ENCODE measurements around the gene TRIM10.

The TRIM10 gene

DNA sequence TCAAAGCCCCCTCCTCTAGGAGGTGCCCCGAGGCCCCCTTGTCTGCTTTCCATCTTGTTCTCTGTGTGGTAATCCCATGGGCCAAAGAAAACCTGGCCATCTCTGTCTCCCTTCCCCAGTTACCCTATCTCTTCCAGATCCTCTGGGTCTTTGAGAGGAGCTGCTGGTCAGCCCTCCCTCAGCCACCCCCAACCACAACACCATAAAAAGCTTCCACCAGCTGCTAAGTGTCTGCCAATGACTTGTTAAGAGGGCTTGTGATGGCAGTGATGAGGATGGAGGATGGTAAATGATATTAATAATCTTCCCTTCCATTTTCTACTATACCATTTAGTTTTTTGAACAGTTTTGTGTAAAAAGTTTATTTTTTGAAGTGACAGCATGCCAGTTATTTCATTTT, 34.9 kb upstream of the TRIM10 start:
- H3K36me3 ChIP-seq (ENCODE audit: insufficient read depth, low read length): peaks cover 21% of the 10 kb centered on the region; the same call in 1 of the 2 replicates
- H3K79me2 ChIP-seq (ENCODE audit: control insufficient read depth, insufficient read depth, low read length, unreplicated experiment): peaks cover 9% of the 10 kb centered on the region
- no peak overlapping the region for H2AFZ ChIP-seq (ENCODE audit: low read length, unreplicated experiment)

DNA sequence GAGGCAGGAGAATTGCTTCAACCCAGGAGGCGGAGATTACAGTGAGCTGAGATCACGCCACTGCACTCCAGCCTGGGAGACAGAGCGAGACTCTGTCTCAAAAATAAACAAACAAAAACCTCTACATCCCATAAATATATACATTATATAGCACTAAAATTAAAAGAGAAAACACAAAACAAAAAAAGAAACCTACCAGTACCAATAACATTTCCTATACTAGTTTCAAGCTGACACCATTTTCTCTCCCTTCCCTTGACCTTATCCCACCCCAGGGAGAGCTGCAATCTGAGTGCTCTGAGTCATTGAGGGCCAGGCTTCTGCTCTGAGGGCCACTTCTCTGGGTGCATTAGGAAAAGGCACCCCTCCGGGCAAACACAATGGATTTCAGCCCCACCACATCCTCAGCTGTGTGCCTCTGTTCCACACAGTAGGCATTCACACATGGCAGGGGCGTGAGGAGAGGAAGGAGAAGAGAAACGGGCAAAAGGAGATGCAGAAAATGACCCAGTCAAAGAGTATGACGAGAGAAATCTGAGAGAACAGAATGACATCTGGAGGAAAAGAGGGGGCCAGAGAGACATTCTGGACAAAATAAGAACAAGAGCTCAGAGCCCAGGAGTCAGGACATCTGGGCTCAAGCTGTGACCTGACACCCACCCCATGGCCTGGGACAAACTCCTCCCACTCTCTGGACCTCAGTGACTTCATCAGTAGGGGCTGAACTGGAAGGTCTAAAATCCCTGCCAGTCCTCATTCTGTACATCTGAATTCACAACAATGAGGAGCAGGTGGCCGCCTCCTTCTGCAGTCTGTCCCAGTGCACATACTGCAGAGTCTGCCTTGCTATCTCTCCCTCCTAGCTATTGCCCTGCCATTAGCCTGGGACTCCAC, 34.0 kb upstream of the TRIM10 start:
- H3K4me1 ChIP-seq (ENCODE audit: control insufficient read depth, insufficient read depth, low read length, unreplicated experiment): peaks cover 8% of the 10 kb centered on the region
- H2AFZ ChIP-seq (ENCODE audit: low read length, unreplicated experiment): no peak overlapping the region
- no peaks in the 10 kb centered on the region for H3K27me3 ChIP-seq (ENCODE audit: insufficient read depth, low read length)
- H3K36me3 ChIP-seq (ENCODE audit: insufficient read depth, low read length): peaks cover 12% of the 10 kb centered on the region; the same call in 1 of the 2 replicates
- H3K79me2 ChIP-seq (ENCODE audit: control insufficient read depth, insufficient read depth, low read length, unreplicated experiment): peaks cover under 1% of the 10 kb centered on the region
- no peak overlapping the region for H3K4me3 ChIP-seq (ENCODE audit: low read depth, low read length)
- no peak overlapping the region for H3K27ac ChIP-seq (ENCODE audit: low read depth, low read length)

More for the DNA sequence above, 34.9 kb upstream of the TRIM10 start:
- Histone ChIP-seq H3K27ac (ENCODE audit: low read depth, low read length) (no peak overlapping the region), H3K27me3 (ENCODE audit: insufficient read depth, low read length) (no peaks in the 10 kb centered on the region), H3K4me3 (ENCODE audit: low read depth, low read length) (no peak overlapping the region), H3K4me1 (ENCODE audit: control insufficient read depth, insufficient read depth, low read length, unreplicated experiment) (peaks cover 8% of the 10 kb centered on the region)

DNA sequence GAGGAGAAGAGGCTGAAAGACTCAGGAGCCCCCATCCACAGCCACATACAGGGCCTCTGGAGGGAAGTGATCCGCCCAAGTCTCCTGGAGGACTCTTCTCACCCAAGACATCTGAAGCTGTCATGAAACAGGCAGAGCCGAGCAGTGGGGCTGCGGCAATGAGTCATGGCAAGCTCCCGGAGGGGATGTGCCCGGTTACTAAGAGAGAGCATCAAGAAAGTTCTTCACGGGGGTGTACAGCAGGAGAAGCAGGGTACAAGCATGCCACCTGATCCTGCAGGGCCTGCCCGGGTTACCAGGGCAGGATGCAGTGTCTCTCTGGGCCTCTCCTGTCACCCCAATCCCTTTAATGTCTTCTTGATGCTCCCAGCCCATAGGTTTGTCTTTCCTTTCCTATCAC, 31.1 kb upstream of the TRIM10 start:
- peaks cover 8% of the 10 kb centered on the region for H3K4me1 ChIP-seq (ENCODE audit: control insufficient read depth, insufficient read depth, low read length, unreplicated experiment)
- no peak overlapping the region for H2AFZ ChIP-seq (ENCODE audit: low read length, unreplicated experiment)
- H3K36me3 ChIP-seq (ENCODE audit: insufficient read depth, low read length): peaks cover 22% of the 10 kb centered on the region; the same call in 1 of the 2 replicates
- no peaks in the 10 kb centered on the region for H3K27me3 ChIP-seq (ENCODE audit: insufficient read depth, low read length)
- H3K79me2 ChIP-seq (ENCODE audit: control insufficient read depth, insufficient read depth, low read length, unreplicated experiment): no peaks in the 10 kb centered on the region
- no peak overlapping the region for H3K4me3 ChIP-seq (ENCODE audit: low read depth, low read length)
- no peak overlapping the region for H3K27ac ChIP-seq (ENCODE audit: low read depth, low read length)

DNA sequence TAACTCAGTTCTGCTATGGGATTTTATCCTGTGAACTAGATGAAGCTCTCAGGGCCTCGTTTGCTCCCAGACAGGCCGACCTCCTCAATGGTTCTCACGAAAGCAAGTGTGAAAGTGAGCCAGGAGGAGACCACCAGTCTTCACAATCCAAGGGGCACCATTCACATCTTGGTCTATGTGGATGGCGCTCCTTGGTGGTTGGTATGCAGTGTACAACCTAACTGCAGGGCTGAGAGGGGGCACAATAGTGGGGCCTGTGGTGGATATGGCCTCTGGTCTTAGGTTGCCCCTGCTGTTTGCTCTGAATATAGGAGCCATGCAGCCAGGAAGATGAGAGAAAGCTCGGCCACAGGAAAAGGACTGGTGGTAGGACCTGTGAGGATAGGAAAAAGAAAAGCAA, 27.5 kb upstream of the TRIM10 start:
- Histone ChIP-seq H3K27ac (ENCODE audit: low read depth, low read length) (no peak overlapping the region), H3K4me1 (ENCODE audit: control insufficient read depth, insufficient read depth, low read length, unreplicated experiment) (no peaks in the 10 kb centered on the region), H3K36me3 (ENCODE audit: insufficient read depth, low read length) (peaks cover 28% of the 10 kb centered on the region), H2AFZ (ENCODE audit: low read length, unreplicated experiment) (no peak overlapping the region), H3K27me3 (ENCODE audit: insufficient read depth, low read length) (no peaks in the 10 kb centered on the region), H3K79me2 (ENCODE audit: control insufficient read depth, insufficient read depth, low read length, unreplicated experiment) (no peaks in the 10 kb centered on the region), H3K4me3 (ENCODE audit: low read depth, low read length) (no peak overlapping the region)

DNA sequence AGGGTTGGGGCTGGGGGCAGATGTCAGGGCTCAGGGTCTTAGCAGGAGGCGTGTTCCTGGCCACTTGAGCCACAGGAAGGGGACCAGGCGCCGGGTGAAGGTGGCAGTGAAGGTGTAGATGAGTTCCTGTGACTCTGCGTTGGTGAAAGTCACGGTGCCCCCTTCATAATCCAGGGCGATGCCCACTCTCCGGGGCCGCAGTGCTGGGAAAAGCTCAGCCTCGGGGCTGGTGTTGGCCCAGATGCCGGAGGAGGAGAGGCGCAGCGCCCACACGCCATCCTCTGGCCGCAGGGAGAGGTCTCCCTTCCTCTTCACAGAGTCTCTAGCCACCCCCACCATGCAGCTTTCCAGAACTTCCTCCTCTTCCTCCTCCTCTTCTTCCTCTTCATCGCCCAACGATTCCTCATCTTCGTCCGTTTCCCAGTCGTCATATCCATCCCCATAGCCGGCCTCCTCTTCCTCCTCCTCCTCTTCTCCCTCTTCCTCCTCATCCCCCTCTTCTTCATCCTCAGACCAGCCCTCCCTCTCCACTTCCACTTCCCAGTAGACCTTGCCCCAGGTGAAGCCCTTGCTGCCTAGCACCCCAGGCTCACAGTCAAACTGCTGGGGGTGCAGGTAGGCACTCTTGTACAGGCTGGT, 25.0 kb upstream of the TRIM10 start:
- Histone ChIP-seq H2AFZ (ENCODE audit: low read length, unreplicated experiment) (no peak overlapping the region), H3K36me3 (ENCODE audit: insufficient read depth, low read length) (peaks cover 28% of the 10 kb centered on the region), H3K79me2 (ENCODE audit: control insufficient read depth, insufficient read depth, low read length, unreplicated experiment) (no peaks in the 10 kb centered on the region), H3K4me1 (ENCODE audit: control insufficient read depth, insufficient read depth, low read length, unreplicated experiment) (no peaks in the 10 kb centered on the region), H3K27me3 (ENCODE audit: insufficient read depth, low read length) (no peaks in the 10 kb centered on the region), H3K27ac (ENCODE audit: low read depth, low read length) (no peak overlapping the region), H3K4me3 (ENCODE audit: low read depth, low read length) (no peak overlapping the region)

DNA sequence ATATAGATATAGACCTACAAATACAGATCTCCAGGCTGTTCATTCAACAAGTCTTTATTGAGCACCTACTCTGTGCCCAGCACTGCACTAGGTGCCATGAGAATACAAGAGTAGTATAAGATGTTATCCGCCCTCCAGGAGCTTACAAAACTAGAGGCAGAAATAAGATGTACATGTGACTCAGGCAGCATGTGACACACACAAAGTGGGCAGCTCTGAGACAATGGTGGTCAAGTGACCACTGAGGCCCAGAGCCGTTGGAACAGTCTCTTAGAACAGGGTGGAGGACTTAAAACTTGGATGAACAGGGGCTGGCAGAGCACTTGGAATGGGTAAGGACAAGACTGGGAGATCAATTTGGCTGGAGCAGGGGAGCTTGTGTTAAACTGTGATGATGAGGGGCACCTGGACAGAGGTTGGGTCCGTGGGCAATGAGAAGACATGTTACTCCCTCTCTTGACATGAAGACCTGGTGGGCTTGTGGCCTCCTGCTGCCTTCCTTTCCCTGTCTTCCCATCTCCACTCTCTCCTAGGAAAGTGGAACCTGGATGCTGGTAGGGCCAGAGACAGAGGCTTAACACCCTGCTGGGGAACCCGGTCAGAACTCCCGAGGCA, 23.5 kb upstream of the TRIM10 start:
- H3K4me3 ChIP-seq (ENCODE audit: low read depth, low read length): no peak overlapping the region

DNA sequence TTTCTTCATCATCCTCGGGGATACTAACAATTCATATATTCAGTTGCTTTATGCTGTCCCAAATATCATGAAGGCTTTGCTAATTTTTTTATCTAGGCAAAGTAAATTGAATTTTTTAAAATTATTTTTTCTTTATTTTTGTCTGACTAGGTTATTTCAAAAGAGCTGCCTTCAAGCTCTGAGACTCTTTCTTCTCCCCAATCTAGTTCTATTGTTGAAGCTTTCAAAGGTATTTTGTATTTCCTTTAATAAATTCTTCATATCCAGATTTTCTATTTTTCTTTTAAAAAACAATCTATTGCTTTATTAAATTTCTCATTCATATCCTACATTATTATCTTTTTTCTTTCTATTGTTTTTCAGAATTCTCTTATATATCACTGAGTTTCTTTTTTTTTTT, 19.1 kb upstream of the TRIM10 start:
- H2AFZ ChIP-seq (ENCODE audit: low read length, unreplicated experiment): no peak overlapping the region
- H3K4me3 ChIP-seq (ENCODE audit: low read depth, low read length): no peak overlapping the region
- no peaks in the 10 kb centered on the region for H3K4me1 ChIP-seq (ENCODE audit: control insufficient read depth, insufficient read depth, low read length, unreplicated experiment)
- no peak overlapping the region for H3K27ac ChIP-seq (ENCODE audit: low read depth, low read length)
- H3K27me3 ChIP-seq (ENCODE audit: insufficient read depth, low read length): peaks cover 42% of the 10 kb centered on the region
- no peaks in the 10 kb centered on the region for H3K79me2 ChIP-seq (ENCODE audit: control insufficient read depth, insufficient read depth, low read length, unreplicated experiment)
- peaks cover 7% of the 10 kb centered on the region; the same call in 1 of the 2 replicates for H3K36me3 ChIP-seq (ENCODE audit: insufficient read depth, low read length)

More for the DNA sequence above, 23.5 kb upstream of the TRIM10 start:
- Histone ChIP-seq H3K4me1 (ENCODE audit: control insufficient read depth, insufficient read depth, low read length, unreplicated experiment) (no peaks in the 10 kb centered on the region), H3K36me3 (ENCODE audit: insufficient read depth, low read length) (peaks cover 28% of the 10 kb centered on the region), H3K27ac (ENCODE audit: low read depth, low read length) (no peak overlapping the region), H3K79me2 (ENCODE audit: control insufficient read depth, insufficient read depth, low read length, unreplicated experiment) (no peaks in the 10 kb centered on the region), H3K27me3 (ENCODE audit: insufficient read depth, low read length) (0 out of 2 replicates have a peak, but pooled peaks cover 5% of the 10 kb centered on the region), H2AFZ (ENCODE audit: low read length, unreplicated experiment) (no peak overlapping the region)

DNA sequence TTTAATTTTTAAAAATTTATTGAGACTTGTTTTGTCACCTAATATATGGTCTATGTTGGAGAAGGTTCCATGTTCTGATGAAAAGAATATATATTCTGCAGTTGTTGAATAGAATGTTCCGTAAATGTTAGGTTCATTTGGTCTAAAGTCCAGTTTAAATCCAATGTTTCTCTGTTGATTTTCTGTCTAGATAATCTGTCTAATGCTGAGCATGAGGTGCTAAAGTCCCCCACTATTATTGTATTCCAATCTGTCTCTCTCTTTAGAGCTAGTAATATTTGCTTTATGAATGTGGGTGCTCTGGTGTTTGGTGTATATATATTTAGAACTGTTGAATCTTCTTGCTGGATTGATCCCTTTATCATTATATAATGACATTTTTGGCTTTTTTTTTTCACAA, 17.8 kb upstream of the TRIM10 start:
- Histone ChIP-seq H3K4me1 (ENCODE audit: control insufficient read depth, insufficient read depth, low read length, unreplicated experiment) (no peaks in the 10 kb centered on the region), H2AFZ (ENCODE audit: low read length, unreplicated experiment) (no peak overlapping the region), H3K27me3 (ENCODE audit: insufficient read depth, low read length) (peaks cover 54% of the 10 kb centered on the region), H3K36me3 (ENCODE audit: insufficient read depth, low read length) (no peaks in the 10 kb centered on the region), H3K79me2 (ENCODE audit: control insufficient read depth, insufficient read depth, low read length, unreplicated experiment) (no peaks in the 10 kb centered on the region), H3K4me3 (ENCODE audit: low read depth, low read length) (no peak overlapping the region), H3K27ac (ENCODE audit: low read depth, low read length) (no peak overlapping the region)

DNA sequence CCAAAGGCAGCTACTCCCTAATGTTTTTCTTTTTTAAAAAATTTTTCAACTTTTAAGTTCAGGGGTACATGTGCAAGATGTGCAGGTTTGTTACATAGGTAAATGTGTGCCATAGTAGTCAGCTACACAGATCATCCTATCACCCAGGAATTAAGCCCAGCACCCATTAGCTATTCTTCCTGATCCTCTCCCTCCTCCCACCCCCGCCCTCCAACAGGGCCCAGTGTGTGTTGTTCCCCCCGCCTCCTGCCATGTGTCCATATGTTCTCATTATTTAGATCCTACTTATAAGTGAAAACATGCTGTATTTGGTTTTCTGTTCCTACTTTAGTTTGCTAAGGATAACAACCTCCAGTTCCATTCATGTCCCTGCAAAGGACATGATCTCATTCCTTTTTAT, 14.8 kb upstream of the TRIM10 start:
- Histone ChIP-seq H3K4me3 (ENCODE audit: low read depth, low read length) (no peak overlapping the region), H3K4me1 (ENCODE audit: control insufficient read depth, insufficient read depth, low read length, unreplicated experiment) (no peaks in the 10 kb centered on the region), H3K79me2 (ENCODE audit: control insufficient read depth, insufficient read depth, low read length, unreplicated experiment) (no peaks in the 10 kb centered on the region), H2AFZ (ENCODE audit: low read length, unreplicated experiment) (no peak overlapping the region), H3K36me3 (ENCODE audit: insufficient read depth, low read length) (no peaks in the 10 kb centered on the region), H3K27me3 (ENCODE audit: insufficient read depth, low read length) (peaks cover 80% of the 10 kb centered on the region), H3K27ac (ENCODE audit: low read depth, low read length) (no peak overlapping the region)

DNA sequence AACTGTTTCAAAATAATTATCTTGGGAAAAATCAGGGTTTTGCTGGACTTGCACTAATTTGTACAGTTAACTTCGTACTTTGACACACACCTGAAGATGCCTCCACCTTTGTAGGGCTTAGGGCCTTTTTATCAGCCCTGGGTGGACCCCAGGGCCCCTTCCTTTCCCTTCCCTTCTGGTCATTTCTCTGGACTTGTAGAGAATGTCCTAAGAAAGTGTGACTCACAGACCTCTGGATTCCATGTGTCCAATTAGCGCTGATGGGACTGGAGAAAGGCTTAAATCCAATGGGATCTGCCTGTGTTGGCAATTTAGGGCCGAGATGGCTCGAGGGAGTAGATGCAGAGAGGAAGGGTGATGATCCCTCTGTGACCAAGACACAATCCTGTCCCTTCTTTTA, 11.7 kb upstream of the TRIM10 start:
- Histone ChIP-seq H3K27me3 (ENCODE audit: insufficient read depth, low read length) (peaks cover 81% of the 10 kb centered on the region), H3K27ac (ENCODE audit: low read depth, low read length) (no peak overlapping the region), H3K79me2 (ENCODE audit: control insufficient read depth, insufficient read depth, low read length, unreplicated experiment) (no peaks in the 10 kb centered on the region), H2AFZ (ENCODE audit: low read length, unreplicated experiment) (no peak overlapping the region), H3K36me3 (ENCODE audit: insufficient read depth, low read length) (no peaks in the 10 kb centered on the region), H3K4me3 (ENCODE audit: low read depth, low read length) (no peak overlapping the region), H3K4me1 (ENCODE audit: control insufficient read depth, insufficient read depth, low read length, unreplicated experiment) (no peaks in the 10 kb centered on the region)
